HG02970 (cell line): Measurements from ENCODE around the gene APOBEC4.
"Not testable (repeated sequence)": the region's sequence is repeated elsewhere in the genome, so short reads cannot be mapped to it uniquely, and the experiment has no call there.

Experiments used
- ATAC-seq: cut with Tn5 transposase; IDR thresholded peaks from one replicate; pipeline ENCODE4 v1.9.1; 2021; ENCODE audit warnings: mild to moderate bottlenecking, moderate library complexity, moderate number of reproducible peaks; ENCODE audit not compliant: unreplicated experiment, low FRiP score

Gene APOBEC4

DNA sequence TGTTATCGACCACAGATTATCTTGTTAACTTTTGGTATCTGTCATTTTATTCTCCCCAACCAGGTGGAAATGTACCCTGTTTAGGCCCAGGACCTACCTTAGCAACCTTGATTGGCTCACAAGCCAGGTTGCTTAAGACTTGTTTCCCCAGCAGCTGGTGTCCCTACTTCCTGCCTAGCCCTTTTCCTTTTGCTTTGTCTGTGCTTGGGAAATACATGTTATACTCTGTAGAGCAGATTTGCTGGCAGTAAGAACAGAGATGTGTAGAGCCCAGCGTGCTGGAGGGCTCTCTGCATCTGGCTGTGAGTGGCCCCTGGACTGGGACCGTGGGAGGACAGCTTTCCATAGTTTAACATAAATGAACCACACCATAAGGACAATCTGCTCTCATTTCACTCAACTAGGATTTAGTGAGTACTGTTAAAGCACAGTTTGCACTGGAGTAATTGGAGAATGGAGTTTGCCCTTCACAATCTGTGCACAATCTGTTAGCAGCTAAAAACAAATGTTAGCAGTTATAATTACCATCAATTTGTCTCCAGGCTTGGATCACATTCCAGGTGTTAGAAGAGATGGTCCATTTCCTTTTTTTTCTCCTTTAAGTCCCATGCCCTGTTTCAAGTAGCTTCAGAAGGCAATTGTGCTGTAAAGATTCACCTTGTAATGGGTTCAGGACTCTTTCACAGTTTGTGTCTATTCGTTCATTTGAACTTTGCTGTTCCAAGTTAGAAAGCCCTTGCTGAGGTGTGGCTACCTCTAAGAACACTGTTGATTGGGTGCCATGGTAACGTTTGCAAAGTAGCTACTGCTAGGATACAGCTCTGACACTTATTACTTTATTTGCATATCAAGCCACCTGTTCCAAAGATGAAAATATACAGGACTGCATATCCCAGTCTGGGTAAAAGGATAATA, at the start of gene APOBEC4:
APOBEC4 (minus strand) TSS at position 770 of the 915 bp plus-strand sequence. CDS start 4,535 bp downstream, outside the sequence.
- ATAC-seq, result no peak

- ATAC-seq, result no peak
Observed at GRCh38 chr1:183702813-183703198, 49.7 kb upstream of the APOBEC4 start.

- no peak for ATAC-seq
Observed at GRCh38 chr1:183702087-183702812, 49.1 kb upstream of the APOBEC4 start.

DNA sequence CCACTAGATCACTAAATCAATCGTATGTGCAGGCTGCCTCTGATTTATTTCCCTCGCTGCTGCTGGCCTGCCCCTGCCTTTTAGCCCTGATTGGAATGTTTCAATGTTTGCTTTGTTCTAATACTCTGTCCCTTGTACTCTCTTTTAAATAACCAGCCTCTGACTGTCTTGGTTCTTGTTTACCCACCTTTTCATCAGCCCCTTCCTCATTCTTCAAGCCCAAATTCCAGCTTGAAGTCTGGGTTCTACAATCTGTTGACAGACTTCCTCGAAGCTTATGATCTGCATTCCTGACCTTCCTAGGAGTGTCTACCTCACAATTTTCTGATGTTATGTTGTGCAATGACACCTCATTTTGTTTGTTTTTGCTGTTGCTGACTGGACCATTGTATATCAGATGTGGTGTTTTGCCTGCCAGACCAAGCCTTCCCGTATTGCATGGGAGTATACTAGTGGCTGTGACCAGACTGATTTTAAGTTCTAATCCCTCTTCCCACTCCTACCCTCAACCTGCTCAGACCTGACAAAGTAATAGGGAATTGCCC, 46.6 kb upstream of the APOBEC4 start:
- ATAC-seq, result no peak

GRCh38 chr1:183697814-183698590, 44.9 kb upstream of the APOBEC4 start:
- ATAC-seq, result no peak

DNA sequence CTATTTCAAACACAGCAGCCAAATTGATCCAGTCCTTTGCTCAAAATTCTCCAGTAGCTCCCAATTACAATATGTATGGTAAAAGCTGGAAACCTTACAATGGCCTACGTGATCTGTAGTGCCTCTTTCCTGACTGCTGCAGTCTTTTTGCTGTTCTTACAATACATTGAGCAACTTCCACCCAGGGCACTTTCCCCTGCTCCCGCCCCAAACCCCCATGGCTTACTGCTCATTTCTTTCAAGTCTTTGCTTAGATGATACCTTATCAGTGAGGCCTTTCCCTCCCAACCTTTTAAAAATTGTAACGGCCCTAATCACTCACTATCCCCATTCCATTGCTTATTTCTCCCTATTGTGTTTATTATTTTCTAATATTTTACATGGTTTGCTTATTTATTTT, 43.9 kb upstream of the APOBEC4 start:
- ATAC-seq, result no peak

- ATAC-seq, result no peak
Observed at GRCh38 chr1:183694755-183695154, 41.6 kb upstream of the APOBEC4 start.

DNA sequence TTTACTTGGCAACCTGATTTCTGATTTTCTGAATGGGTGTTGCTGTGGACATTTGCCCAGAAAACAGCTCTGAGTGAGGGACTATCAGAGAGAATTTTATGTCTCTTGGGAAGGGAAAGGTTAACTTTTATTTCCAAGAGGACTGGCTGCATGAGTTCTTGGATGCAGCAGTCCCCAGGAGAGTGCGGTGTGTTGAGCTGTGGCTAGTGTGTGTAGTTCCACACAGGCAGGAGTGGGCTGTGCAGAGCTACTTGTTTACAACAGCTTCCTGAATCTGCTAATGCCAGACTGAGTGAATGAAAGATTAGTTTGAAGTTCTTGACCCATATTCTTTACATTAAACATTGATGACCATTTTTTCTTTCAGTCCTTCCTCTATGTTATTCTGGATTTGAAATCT, 41.0 kb upstream of the APOBEC4 start:
- no peak for ATAC-seq

DNA sequence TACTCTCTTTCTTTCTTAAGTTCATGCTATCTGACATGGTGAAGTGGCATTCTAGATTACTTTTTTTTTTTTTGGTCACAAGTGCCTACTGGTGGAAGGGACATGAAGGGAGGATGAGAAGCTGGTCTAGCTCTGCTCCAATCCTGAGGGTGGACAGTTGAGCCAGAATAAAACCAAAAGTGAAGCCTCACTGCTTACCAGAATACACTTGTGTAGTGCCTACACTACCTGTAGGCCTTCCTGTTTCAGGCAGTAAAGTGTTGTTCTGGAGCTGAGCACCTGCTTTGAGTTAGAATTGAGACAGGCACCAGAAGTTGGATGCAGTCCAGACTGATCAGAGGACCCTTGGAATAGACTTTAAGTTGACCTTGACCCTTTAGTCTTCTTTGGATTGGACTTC, 40.4 kb upstream of the APOBEC4 start:
- ATAC-seq, result no peak

GRCh38 chr1:183689762-183690204, 36.7 kb upstream of the APOBEC4 start:
- ATAC-seq, result no peak

GRCh38 chr1:183688341-183689060, 35.4 kb upstream of the APOBEC4 start:
- ATAC-seq, result no peak

DNA sequence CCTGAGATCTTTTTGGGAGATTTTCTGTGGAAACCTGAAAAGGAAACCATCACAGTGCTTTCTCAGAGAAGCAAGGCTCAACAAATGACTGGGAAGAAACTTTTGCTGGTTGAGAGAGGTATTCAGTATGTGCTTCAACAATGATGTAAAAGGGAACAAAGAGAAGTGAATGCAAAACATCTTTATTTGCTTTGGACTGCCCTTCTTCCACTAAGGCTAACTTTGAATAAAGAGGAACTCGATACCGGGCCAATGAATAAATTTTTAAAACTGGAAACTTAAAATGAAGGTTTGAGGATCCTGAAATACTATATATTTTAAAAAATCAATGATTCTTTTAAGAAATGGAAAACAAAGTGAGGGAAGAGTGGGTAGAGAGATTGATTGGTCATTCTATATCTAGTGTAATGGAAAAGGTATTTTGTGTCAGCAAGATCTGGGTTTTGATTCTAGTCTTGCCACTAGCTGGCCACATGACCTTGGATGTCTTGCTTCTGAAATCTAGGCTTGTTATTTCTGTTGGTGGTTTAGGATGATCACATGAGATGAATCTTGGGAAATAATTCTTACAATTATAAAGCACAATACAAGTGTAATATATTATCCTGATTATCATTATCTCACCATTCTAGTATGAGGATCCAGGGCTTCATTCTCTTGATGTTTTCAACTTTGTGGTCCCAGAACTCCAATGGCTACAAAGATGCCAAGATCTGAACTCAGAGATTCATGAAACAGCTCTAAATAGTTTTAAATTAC, 34.6 kb upstream of the APOBEC4 start:
- no peak for ATAC-seq

DNA sequence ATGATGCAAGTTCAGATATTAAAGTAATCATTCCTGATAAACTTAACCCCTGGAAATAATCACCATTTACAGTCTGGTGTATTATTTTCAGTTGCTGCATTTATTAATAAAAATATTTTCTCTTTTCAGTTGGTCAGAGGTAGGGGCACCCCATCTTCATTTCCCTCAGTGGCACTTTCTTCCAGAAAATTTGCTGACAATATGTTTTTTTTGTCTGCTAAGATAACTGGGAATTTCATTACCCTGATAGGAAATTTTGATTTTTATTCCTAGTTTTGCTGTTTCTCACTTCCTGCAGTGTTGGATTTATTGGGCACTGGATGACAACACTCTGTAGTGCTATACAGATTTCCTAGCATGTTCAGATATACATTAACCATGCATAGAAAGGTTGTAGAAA, 33.1 kb upstream of the APOBEC4 start:
- ATAC-seq, result no peak

DNA sequence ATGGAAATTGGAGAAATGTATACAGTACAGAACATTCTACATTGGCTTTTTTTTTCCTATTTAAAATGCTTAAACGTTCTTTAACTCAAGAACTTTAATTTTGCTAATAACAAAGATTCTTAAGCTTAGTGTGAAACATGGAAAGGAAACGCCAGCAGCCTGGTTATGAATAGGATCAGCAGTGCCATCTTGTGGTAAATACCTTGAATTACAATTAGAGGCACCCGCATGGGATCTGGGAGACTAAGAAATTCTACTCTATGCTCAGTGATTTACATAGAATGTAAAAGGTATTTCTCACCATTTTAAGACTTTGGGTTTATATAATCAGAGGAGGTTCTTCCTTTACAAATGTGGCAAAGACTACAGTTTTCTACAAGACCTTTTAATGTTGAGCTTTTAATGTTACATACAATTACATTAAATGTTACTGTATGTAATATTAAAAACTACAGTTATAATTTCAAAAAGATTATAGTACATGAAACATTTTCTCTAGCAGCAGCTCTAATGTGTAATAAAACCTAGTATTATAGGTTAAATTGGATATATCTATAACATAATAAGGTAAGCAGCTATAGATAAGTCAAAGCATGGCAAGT, 32.1 kb upstream of the APOBEC4 start:
- ATAC-seq, result no peak

GRCh38 chr1:183679363-183679762, 26.2 kb upstream of the APOBEC4 start:
- not testable (repeated sequence) for ATAC-seq

DNA sequence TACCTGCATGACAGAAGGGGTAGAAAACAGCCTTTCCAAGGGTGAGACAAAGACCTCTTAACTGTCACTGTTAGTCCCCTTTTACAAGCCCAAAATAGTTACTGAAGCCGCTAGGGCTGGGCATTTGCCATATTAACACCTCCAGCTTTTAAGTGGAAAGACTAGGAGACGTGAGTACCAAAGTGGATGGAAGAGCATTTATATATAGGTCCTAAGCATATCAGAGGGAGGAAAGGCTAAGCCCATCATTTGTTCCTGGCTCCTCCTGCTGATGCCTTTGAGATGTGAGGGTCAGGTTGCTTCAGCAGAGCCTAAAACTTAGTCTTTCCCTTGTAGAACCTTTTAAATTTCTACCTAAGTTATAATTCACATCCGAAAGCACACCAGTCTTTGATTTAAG, 25.7 kb upstream of the APOBEC4 start:
- ATAC-seq, result no peak

- no peak for ATAC-seq
Observed at GRCh38 chr1:183676586-183677189, 23.6 kb upstream of the APOBEC4 start.

GRCh38 chr1:183675883-183676585, 22.9 kb upstream of the APOBEC4 start:
- ATAC-seq, result no peak
